Measurements from ENCODE around the gene INKA2. TPM values are rescaled to one million over a fixed set of nuclear protein-coding genes. Genes with fewer than 3 reads are reported as not detected.

The INKA2 gene
- total RNA-seq, 1 donor: 0.27 TPM

- TF ChIP-seq, protein P1, sequence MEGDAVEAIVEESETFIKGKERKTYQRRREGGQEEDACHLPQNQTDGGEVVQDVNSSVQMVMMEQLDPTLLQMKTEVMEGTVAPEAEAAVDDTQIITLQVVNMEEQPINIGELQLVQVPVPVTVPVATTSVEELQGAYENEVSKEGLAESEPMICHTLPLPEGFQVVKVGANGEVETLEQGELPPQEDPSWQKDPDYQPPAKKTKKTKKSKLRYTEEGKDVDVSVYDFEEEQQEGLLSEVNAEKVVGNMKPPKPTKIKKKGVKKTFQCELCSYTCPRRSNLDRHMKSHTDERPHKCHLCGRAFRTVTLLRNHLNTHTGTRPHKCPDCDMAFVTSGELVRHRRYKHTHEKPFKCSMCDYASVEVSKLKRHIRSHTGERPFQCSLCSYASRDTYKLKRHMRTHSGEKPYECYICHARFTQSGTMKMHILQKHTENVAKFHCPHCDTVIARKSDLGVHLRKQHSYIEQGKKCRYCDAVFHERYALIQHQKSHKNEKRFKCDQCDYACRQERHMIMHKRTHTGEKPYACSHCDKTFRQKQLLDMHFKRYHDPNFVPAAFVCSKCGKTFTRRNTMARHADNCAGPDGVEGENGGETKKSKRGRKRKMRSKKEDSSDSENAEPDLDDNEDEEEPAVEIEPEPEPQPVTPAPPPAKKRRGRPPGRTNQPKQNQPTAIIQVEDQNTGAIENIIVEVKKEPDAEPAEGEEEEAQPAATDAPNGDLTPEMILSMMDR (IDR thresholded peaks at IDR 0.05; ENCODE audit: insufficient read depth, low read length): no peak
- H3K4me3 ChIP-seq (ENCODE audit: low read depth, low read length): no peak overlapping the region
- no peak for DNase-seq (ENCODE audit: low read depth)
These were observed 38.1 kb upstream of the INKA2 start for GRCh38 chr1:111777301-111777700.

DNA sequence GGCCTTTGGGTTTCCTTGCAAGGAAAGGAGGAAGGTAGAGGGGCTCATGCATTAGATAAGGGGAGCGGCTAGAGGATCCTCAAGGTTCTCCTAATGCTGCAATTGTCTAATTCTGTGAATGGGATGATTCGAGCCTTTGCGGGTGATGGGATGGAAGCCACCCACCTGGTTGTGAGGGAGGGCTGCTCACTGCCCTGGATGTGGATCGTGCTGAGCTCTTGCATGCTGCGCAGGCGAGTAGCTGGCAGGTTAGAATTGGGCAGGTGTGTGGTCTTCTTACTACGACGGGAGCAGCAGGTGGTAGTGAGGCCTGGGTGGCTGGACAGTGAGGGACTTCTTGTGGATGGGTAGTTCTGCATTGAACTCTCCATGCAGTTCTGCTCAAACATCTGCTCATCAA lies 37.7 kb upstream of the INKA2 start:
- no peak overlapping the region for H3K4me3 ChIP-seq (ENCODE audit: low read depth, low read length)
- TF ChIP-seq, protein P1 (IDR thresholded peaks at IDR 0.05; ENCODE audit: insufficient read depth, low read length): no peak
- no peak for DNase-seq (ENCODE audit: low read depth)

DNA sequence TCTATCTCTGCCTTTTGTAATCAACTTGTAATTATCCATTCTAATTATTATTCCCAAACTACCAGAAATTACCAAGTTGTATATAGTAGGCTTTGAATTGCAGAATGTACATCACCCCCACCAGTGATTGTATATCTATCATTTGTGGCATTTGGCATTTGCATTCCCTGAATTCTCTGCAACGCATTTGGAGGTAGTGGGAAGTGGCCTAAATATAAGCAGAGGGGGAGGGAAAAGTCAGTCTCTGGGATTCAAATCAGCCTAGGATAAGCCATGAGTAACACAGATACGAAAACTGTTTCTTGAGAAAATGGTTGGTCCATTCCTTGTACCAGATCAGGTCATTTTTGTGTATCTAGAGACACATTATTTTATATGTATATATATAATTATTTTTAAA lies 37.2 kb upstream of the INKA2 start:
- H3K4me3 ChIP-seq (ENCODE audit: low read depth, low read length): no peak overlapping the region
- no peak for DNase-seq (ENCODE audit: low read depth)
- TF ChIP-seq, protein P1 (IDR thresholded peaks at IDR 0.05; ENCODE audit: insufficient read depth, low read length): no peak

DNA sequence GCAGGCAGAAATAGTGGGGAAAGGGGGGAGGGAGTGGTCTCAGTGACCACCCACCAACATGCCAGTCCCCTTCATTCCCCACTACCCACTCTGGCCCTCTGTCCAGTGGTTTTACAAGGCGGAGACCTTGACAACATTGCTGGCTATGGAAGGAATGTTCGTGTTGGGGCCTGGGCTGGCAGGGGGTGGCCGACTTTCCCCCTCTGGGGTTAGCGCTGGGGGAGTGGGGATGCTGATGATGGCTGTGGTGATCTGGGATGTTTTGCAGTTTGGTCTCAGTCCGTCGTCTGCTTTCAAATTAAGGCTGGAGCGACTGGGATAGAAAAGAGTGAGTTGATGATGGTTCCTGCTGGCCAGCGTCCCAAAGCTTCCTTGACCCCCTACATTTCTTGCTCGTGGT lies 36.8 kb upstream of the INKA2 start:
- no peak overlapping the region for H3K4me3 ChIP-seq (ENCODE audit: low read depth, low read length)
- TF ChIP-seq, protein P1 (IDR thresholded peaks at IDR 0.05; ENCODE audit: insufficient read depth, low read length): no peak
- DNase-seq (ENCODE audit: low read depth): no peak

- no peak for DNase-seq (ENCODE audit: low read depth)
- TF ChIP-seq, protein P1 (IDR thresholded peaks at IDR 0.05; ENCODE audit: insufficient read depth, low read length): no peak
- no peak overlapping the region for H3K4me3 ChIP-seq (ENCODE audit: low read depth, low read length)
These were observed 31.7 kb upstream of the INKA2 start for GRCh38 chr1:111770916-111771315.

DNA sequence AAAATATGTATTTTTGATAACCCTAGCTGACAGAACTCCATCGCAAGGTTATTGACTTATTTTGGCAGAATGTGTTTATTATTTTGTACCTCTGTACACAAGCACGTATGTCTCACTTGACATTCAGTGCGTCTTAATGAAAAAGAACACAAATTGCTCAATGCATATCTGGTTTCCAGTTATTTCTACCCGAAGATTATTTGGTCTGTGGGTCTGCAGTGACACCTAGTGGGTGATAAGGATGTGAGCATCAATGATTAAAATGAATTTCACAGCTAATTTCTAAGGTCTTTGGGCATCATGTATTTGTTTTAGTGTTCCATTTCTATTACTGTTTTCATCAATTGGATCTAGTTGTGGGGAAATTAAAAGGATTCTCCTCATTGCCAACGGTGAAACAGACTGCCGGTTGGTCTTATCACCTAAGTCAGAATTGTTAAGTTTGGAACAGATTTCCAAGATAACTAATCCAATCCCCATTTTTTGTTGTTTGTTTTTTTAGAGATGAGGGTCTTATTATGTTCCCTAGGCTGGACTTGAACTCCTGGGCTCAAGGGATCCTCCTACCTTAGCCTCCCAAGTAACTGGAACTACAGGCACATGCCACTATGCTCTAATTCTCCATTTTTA lies 30.4 kb upstream of the INKA2 start:
- no peak overlapping the region for H3K4me3 ChIP-seq (ENCODE audit: low read depth, low read length)
- peak; percentile 84 for DNase-seq (ENCODE audit: low read depth)
- TF ChIP-seq, protein P1 (IDR thresholded peaks at IDR 0.05; ENCODE audit: insufficient read depth, low read length): peak; percentile 79

DNA sequence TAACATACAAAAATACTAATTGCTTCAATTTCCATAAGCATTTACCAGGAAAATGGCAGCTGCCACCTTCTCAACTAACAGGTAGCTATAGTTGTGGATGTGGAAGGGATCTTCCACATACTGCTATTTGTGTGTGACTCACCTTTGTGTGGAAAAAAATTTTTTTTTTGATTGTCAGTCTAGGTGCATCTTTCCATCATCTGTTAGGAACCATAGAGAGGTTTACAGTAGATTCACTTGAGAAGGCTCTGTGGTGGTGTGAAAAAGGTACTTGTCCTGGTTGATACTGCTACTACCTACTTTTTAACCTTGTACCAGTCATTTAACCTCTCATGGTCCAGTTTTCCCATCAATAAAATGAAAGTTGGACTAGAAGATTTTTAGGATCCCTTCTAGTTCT lies 29.4 kb upstream of the INKA2 start:
- no peak for DNase-seq (ENCODE audit: low read depth)
- H3K4me3 ChIP-seq (ENCODE audit: low read depth, low read length): no peak overlapping the region
- TF ChIP-seq, protein P1 (IDR thresholded peaks at IDR 0.05; ENCODE audit: insufficient read depth, low read length): no peak

Data from fibroblast of the aortic adventitia (primary cell).